22Rv1 (cell line): ENCODE data around the gene EGFR.

Experiments
- ZFX ChIP-seq: fragments of 450-650 bp; IDR thresholded peaks from 2 replicates; pipeline ENCODE4 v1.6.1; 2017; ENCODE audit warnings: antibody characterized with exemption, borderline replicate concordance
- TF ChIP-seq, protein P1 (sequence below): fragments of 450-650 bp; IDR thresholded peaks from 2 replicates; pipeline ENCODE4 v1.5.1; 2017; ENCODE audit warnings: mild to moderate bottlenecking

DNA sequence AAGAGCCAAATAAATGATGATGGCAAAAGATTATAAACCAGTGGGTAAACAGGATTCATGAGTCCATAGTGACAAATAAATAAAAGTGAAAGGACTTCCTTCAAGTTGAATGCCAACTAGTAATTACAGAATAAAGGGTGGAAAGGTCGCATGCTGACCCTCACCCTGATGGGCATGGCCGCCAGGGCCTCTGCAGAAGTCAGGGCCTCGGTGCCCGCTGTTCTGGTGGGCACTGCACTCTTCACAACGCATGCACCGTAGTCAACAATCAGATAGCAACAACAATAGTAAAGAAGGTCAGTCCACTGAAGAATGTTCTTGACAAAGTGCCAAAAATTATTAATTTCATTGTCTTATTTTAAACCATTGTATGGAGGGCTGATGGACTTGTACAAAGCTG is 223.1 kb downstream of the EGFR start:
- TF ChIP-seq, protein P1, sequence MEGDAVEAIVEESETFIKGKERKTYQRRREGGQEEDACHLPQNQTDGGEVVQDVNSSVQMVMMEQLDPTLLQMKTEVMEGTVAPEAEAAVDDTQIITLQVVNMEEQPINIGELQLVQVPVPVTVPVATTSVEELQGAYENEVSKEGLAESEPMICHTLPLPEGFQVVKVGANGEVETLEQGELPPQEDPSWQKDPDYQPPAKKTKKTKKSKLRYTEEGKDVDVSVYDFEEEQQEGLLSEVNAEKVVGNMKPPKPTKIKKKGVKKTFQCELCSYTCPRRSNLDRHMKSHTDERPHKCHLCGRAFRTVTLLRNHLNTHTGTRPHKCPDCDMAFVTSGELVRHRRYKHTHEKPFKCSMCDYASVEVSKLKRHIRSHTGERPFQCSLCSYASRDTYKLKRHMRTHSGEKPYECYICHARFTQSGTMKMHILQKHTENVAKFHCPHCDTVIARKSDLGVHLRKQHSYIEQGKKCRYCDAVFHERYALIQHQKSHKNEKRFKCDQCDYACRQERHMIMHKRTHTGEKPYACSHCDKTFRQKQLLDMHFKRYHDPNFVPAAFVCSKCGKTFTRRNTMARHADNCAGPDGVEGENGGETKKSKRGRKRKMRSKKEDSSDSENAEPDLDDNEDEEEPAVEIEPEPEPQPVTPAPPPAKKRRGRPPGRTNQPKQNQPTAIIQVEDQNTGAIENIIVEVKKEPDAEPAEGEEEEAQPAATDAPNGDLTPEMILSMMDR = no peak
- TF ChIP-seq ZFX = no peak
